SK-N-SH (cell line): Measurements from ENCODE around the gene NEGR1. TPM values are rescaled to one million over a fixed set of nuclear protein-coding genes. Genes with fewer than 3 reads are reported as not detected.

ENCODE experiments used
- CTCF ChIA-PET: fragments of 300-600, 350-600 bp; formaldehyde crosslinking; extraction: SDS; loops from one replicate; lab custom pipeline; 2021; lab: Yijun Ruan, JAX
- POLR2A ChIA-PET: fragments of 350-600 bp; sonication (Branson Sonifier 250); formaldehyde crosslinking; extraction: SDS; loops from one replicate; lab custom pipeline; 2020; ENCODE audit warnings: antibody characterized with exemption, inconsistent platforms; lab: Yijun Ruan, JAX
- DNase-seq: peaks from one replicate; pipeline ENCODE4 v3.0.0; 2012
- H2AFZ ChIP-seq: fragments of 200-600 bp; sonication (generic); 2 replicates; pipeline ENCODE4 v1.8.1; 2016; ENCODE audit warnings: antibody characterized with exemption, mild to moderate bottlenecking, low read depth
- H3F3A ChIP-seq: fragments of 200-600 bp; sonication (generic); replicated peaks from 2 replicates; pipeline ENCODE3; 2016; ENCODE audit warnings: antibody characterized with exemption, mild to moderate bottlenecking; ENCODE audit not compliant: insufficient read depth
- H3K27ac ChIP-seq, 2 experiments: fragments of 200-500 bp in 1 of 2; fragments of 200-600 bp in 1 of 2; sonication (Bioruptor generic) in 1 of 2; sonication (generic), shearing (Covaris generic) in 1 of 2; 2 replicates each; pipeline versions ENCODE4 v1.5.1 to v1.6.1; 2014 to 2016; ENCODE audit warnings: low read depth in 2 of 2, inconsistent platforms in 1 of 2, low read length in 1 of 2, mild to moderate bottlenecking in 1 of 2, mixed read lengths in 1 of 2
- H3K27me3 ChIP-seq: fragments of 200-600 bp; sonication (generic), shearing (Covaris generic); 2 replicates; pipeline ENCODE4 v1.6.1; 2016; ENCODE audit warnings: mixed run types; ENCODE audit not compliant: insufficient read depth
- H3K36me3 ChIP-seq, 2 experiments: fragments of 200-500 bp in 1 of 2; fragments of 200-600 bp in 1 of 2; sonication (Bioruptor generic) in 1 of 2; sonication (generic) in 1 of 2; replicated peaks in 1 of 2; 2 replicates each; pipeline versions ENCODE3 to v1.5.1; 2014 to 2016; ENCODE audit warnings: low read length in 1 of 2, mild to moderate bottlenecking in 1 of 2; ENCODE audit not compliant: insufficient read depth in 2 of 2, control insufficient read depth in 1 of 2
- H3K4me1 ChIP-seq, 2 experiments: fragments of 200-500 bp in 1 of 2; fragments of 200-600 bp in 1 of 2; sonication (Bioruptor generic) in 1 of 2; sonication (generic), shearing (Covaris generic) in 1 of 2; 2 replicates each; pipeline versions ENCODE4 v1.5.1 to v1.6.1; 2014 to 2016; ENCODE audit warnings: low read depth in 1 of 2, low read length in 1 of 2, mixed run types in 1 of 2; ENCODE audit not compliant: insufficient read depth in 2 of 2, control insufficient read depth in 1 of 2
- H3K4me2 ChIP-seq: fragments of 200-600 bp; sonication (generic), shearing (Covaris generic); 2 replicates; pipeline ENCODE4 v1.6.1; 2017; ENCODE audit warnings: mixed run types
- H3K4me3 ChIP-seq, 2 experiments: fragments of 200-500 bp in 1 of 2; fragments of 200-600 bp in 1 of 2; sonication (Bioruptor generic) in 1 of 2; sonication (generic), shearing (Covaris generic) in 1 of 2; 2 replicates each; pipeline versions ENCODE4 v1.5.1 to v1.8.1; 2014 to 2016; ENCODE audit warnings: low read depth in 2 of 2, inconsistent platforms in 1 of 2, low read length in 1 of 2, mild to moderate bottlenecking in 1 of 2, mixed read lengths in 1 of 2, moderate library complexity in 1 of 2
- H3K79me2 ChIP-seq: fragments of 200-600 bp; sonication (generic); 2 replicates; pipeline ENCODE4 v1.8.1; 2017; ENCODE audit warnings: mild to moderate bottlenecking; ENCODE audit not compliant: insufficient read depth
- H3K9ac ChIP-seq: fragments of 200-600 bp; sonication (generic); 2 replicates; pipeline ENCODE4 v1.6.1; 2017; ENCODE audit warnings: mixed run types
- H3K9me2 ChIP-seq: fragments of 200-600 bp; sonication (generic); 2 replicates; pipeline ENCODE4 v1.6.1; 2017; ENCODE audit warnings: mixed run types
- H3K9me3 ChIP-seq: fragments of 200-600 bp; sonication (generic); 2 replicates; pipeline ENCODE4 v1.6.1; 2017; ENCODE audit warnings: mixed run types, mild to moderate bottlenecking, moderate library complexity
- H4K20me1 ChIP-seq: fragments of 200-600 bp; sonication (generic); 2 replicates; pipeline ENCODE4 v1.6.1; 2017; ENCODE audit warnings: mild to moderate bottlenecking, mixed run types; ENCODE audit not compliant: insufficient read depth
- CHD2 ChIP-seq: fragments of 150-350 bp; IDR thresholded peaks from 2 replicates; pipeline ENCODE4 v1.6.1; 2018; ENCODE audit warnings: low read length; ENCODE audit not compliant: partially characterized antibody
- EP300 ChIP-seq, 2 experiments: IDR thresholded peaks; 2 replicates each; pipeline versions ENCODE4 v1.4.0 to v1.6.1; 2012; ENCODE audit warnings: borderline replicate concordance in 1 of 2, low read depth in 1 of 2, low read length in 1 of 2
- EZH2phosphoT487 ChIP-seq: fragments of 200-600 bp; sonication (generic); IDR thresholded peaks from 2 replicates; pipeline ENCODE4 v1.6.1; 2017; ENCODE audit warnings: low read depth, mixed run types, mild to moderate bottlenecking, antibody characterized with exemption, moderate library complexity, borderline replicate concordance
- FOXJ3 ChIP-seq: sonication (generic); formaldehyde crosslinking; IDR thresholded peaks from 2 replicates; pipeline ENCODE4 v1.5.1; 2020; ENCODE audit warnings: mild to moderate bottlenecking, missing genetic modification reagents
- FOXM1 ChIP-seq: IDR thresholded peaks from 2 replicates; pipeline ENCODE4 v1.4.0; 2012; ENCODE audit warnings: low read depth, mild to moderate bottlenecking
- GABPA ChIP-seq: IDR thresholded peaks from 2 replicates; pipeline ENCODE4 v1.4.0; 2012; ENCODE audit warnings: low read depth, mild to moderate bottlenecking
- GATA2 ChIP-seq: sonication (generic); formaldehyde crosslinking; IDR thresholded peaks from 2 replicates; pipeline ENCODE4 v1.5.0; 2020; ENCODE audit warnings: mild to moderate bottlenecking, missing genetic modification reagents
- IRF3 ChIP-seq: fragments of 150-350 bp; IDR thresholded peaks from 2 replicates; pipeline ENCODE4 v1.6.1; 2016; ENCODE audit warnings: mild to moderate bottlenecking, low read depth, low read length
- MEF2A ChIP-seq: IDR thresholded peaks from 2 replicates; pipeline ENCODE4 v1.4.0; 2012; ENCODE audit warnings: low read depth, borderline replicate concordance
- NFIC ChIP-seq: IDR thresholded peaks from 2 replicates; pipeline ENCODE4 v1.4.0; 2012; ENCODE audit warnings: borderline replicate concordance
- NRF1 ChIP-seq: IDR thresholded peaks from 2 replicates; pipeline ENCODE4 v1.6.1; 2012; ENCODE audit warnings: low read depth, mild to moderate bottlenecking, low read length
- RAD21 ChIP-seq: IDR thresholded peaks from 2 replicates; pipeline ENCODE4 v1.6.1; 2012; ENCODE audit warnings: mild to moderate bottlenecking, low read length
- RCOR1 ChIP-seq: fragments of 150-350 bp; IDR thresholded peaks from 2 replicates; pipeline ENCODE4 v1.6.1; 2017; ENCODE audit warnings: antibody characterized with exemption, low read length
- RXRA ChIP-seq: IDR thresholded peaks from 2 replicates; pipeline ENCODE4 v1.4.0; 2012; ENCODE audit warnings: low read depth, mild to moderate bottlenecking, borderline replicate concordance
- SIN3A ChIP-seq: IDR thresholded peaks from 2 replicates; pipeline ENCODE4 v1.6.1; 2012; ENCODE audit warnings: low read depth, mild to moderate bottlenecking, low read length, moderate library complexity, borderline replicate concordance
- SMC3 ChIP-seq: IDR thresholded peaks from 2 replicates; pipeline ENCODE4 v1.6.1; 2012; ENCODE audit warnings: low read depth, low read length, improper control_type of control experiment
- TAF1 ChIP-seq: IDR thresholded peaks from 2 replicates; pipeline ENCODE4 v1.6.1; 2012; ENCODE audit warnings: low read depth, mild to moderate bottlenecking, low read length, moderate library complexity, borderline replicate concordance
- TCF12 ChIP-seq: IDR thresholded peaks from 2 replicates; pipeline ENCODE4 v1.4.0; 2012
- YY1 ChIP-seq: IDR thresholded peaks from 2 replicates; pipeline ENCODE4 v1.4.0; 2012; ENCODE audit warnings: low read depth, mild to moderate bottlenecking
- ZBTB33 ChIP-seq: IDR thresholded peaks from 2 replicates; pipeline ENCODE4 v1.4.0; 2012; ENCODE audit warnings: low read depth, borderline replicate concordance
- WGBS: methylation state at CpG from one replicate; pipeline ENCODE4 v1.1.6; 2017; ENCODE audit warnings: low lambda C conversion rate; 5-methylcytosine and 5-hydroxymethylcytosine counted together
- polyA plus RNA-seq, 3 experiments: library from polyadenylated mRNA; depleted of rRNA; stranded (reverse); fragments of >200 nt; gene quantifications; 2 replicates each; pipeline ENCODE4 v1.2.3, GENCODE V29; 2012
- TF ChIP-seq, protein P1 (sequence below): IDR thresholded peaks from 2 replicates; pipeline ENCODE4 v1.4.0; 2012; ENCODE audit warnings: low read depth, borderline replicate concordance
- TF ChIP-seq, protein P2 (sequence below): IDR thresholded peaks from 2 replicates; pipeline ENCODE4 v1.4.0; 2012; ENCODE audit warnings: low read depth
- TF ChIP-seq, protein P3 (sequence below): IDR thresholded peaks from 2 replicates; pipeline ENCODE4 v1.6.1; 2012; ENCODE audit warnings: mild to moderate bottlenecking, low read depth, low read length, moderate library complexity

Gene NEGR1
- polyA plus RNA-seq, 1 of the 3 experiments (the other 2 are of a cell fraction), result 0.21 TPM

- TF ChIP-seq CHD2 (no peak), SMC3 (no peak), EP300 (IDR thresholded peaks at IDR 0.05; ENCODE audit: borderline replicate concordance in 1 of 2, low read depth in 1 of 2, low read length in 1 of 2) (no peak)
- TF ChIP-seq, all 33 proteins: peak for 0
These were observed 40.6 kb upstream of the NEGR1 start (continued) for GRCh38 chr1:72322910-72323309.

GRCh38 chr1:72296501-72296900 lies 14.2 kb upstream of the NEGR1 start:
- no peaks in the 10 kb centered on the region for H4K20me1 ChIP-seq
- H3K79me2 ChIP-seq, result no peaks in the 10 kb centered on the region
- no peak overlapping the region for H3K9ac ChIP-seq
- H3K4me1 ChIP-seq, result peaks cover 0 to 3% of the 10 kb centered on the region in 2 experiments; a peak in 1 of 4 replicates
- CTCF ChIA-PET, result interaction anchor here (0.8 to 1.0 kb wide), 2 partner anchors 13 to 54 kb away, joined by 4 read pairs; no protein-coding TSS in a partner anchor
- H3K27ac ChIP-seq, result no peak overlapping the region; a peak in 1 of 4 replicates
- H3K4me2 ChIP-seq, result no peak overlapping the region
- no peaks in the 10 kb centered on the region for H3K9me3 ChIP-seq
- POLR2A ChIA-PET, result no interaction called here
- no peak overlapping the region for H3K4me3 ChIP-seq
- no peaks in the 10 kb centered on the region for H3F3A ChIP-seq
- peak overlapping the region; percentile 56 for H2AFZ ChIP-seq
- H3K36me3 ChIP-seq, result peaks cover 0 to 4% of the 10 kb centered on the region in 2 experiments
- no peaks in the 10 kb centered on the region for H3K27me3 ChIP-seq
- WGBS, result 12% methylated on average over 2 of the region's 2 CpGs
- no peak for DNase-seq
- H3K9me2 ChIP-seq, result no peaks in the 10 kb centered on the region; the same call in 1 of the 2 replicates
- TF ChIP-seq MEF2A, result no peak
- TF ChIP-seq, protein P1, sequence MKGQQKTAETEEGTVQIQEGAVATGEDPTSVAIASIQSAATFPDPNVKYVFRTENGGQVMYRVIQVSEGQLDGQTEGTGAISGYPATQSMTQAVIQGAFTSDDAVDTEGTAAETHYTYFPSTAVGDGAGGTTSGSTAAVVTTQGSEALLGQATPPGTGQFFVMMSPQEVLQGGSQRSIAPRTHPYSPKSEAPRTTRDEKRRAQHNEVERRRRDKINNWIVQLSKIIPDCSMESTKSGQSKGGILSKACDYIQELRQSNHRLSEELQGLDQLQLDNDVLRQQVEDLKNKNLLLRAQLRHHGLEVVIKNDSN, result no peak
- TF ChIP-seq RCOR1, result peak; percentile 30; the same call in 1 of the 2 replicates
- TF ChIP-seq EP300 (IDR thresholded peaks at IDR 0.05; ENCODE audit: borderline replicate concordance in 1 of 2, low read depth in 1 of 2, low read length in 1 of 2), result peak in 1 of 2 experiments; percentile 62; a peak in 2 of 4 replicates
- TF ChIP-seq TAF1, result no peak
- TF ChIP-seq, protein P2, sequence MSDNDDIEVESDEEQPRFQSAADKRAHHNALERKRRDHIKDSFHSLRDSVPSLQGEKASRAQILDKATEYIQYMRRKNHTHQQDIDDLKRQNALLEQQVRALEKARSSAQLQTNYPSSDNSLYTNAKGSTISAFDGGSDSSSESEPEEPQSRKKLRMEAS, result no peak
- no peak for TF ChIP-seq ZBTB33
- TF ChIP-seq, protein P3, sequence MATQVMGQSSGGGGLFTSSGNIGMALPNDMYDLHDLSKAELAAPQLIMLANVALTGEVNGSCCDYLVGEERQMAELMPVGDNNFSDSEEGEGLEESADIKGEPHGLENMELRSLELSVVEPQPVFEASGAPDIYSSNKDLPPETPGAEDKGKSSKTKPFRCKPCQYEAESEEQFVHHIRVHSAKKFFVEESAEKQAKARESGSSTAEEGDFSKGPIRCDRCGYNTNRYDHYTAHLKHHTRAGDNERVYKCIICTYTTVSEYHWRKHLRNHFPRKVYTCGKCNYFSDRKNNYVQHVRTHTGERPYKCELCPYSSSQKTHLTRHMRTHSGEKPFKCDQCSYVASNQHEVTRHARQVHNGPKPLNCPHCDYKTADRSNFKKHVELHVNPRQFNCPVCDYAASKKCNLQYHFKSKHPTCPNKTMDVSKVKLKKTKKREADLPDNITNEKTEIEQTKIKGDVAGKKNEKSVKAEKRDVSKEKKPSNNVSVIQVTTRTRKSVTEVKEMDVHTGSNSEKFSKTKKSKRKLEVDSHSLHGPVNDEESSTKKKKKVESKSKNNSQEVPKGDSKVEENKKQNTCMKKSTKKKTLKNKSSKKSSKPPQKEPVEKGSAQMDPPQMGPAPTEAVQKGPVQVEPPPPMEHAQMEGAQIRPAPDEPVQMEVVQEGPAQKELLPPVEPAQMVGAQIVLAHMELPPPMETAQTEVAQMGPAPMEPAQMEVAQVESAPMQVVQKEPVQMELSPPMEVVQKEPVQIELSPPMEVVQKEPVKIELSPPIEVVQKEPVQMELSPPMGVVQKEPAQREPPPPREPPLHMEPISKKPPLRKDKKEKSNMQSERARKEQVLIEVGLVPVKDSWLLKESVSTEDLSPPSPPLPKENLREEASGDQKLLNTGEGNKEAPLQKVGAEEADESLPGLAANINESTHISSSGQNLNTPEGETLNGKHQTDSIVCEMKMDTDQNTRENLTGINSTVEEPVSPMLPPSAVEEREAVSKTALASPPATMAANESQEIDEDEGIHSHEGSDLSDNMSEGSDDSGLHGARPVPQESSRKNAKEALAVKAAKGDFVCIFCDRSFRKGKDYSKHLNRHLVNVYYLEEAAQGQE, result no peak
- no peak for TF ChIP-seq FOXJ3 (CRISPR knock-in tag)
- no peak for TF ChIP-seq SIN3A
- TF ChIP-seq GATA2, result peak; percentile 87
- no peak for TF ChIP-seq GABPA
- no peak for TF ChIP-seq FOXM1
- TF ChIP-seq YY1, result no peak
- no peak for TF ChIP-seq RXRA
- no peak for TF ChIP-seq TCF12
- no peak for TF ChIP-seq NFIC
- TF ChIP-seq RAD21, result no peak
- TF ChIP-seq IRF3, result no peak
- TF ChIP-seq NRF1, result no peak
- TF ChIP-seq CHD2, result no peak
- TF ChIP-seq EZH2phosphoT487, result no peak
